Prostate gland (tissue), 2 donors: ENCODE measurements around the gene DCLK2.

ENCODE experiments used
- CTCF ChIP-seq, 4 experiments: fragments of 200-600 bp in 2 of 4; fragments of 450-650 bp in 2 of 4; sonication (generic) in 2 of 4; IDR thresholded peaks; 1 replicate in 3 of 4; 2 replicates in 1 of 4; pipeline ENCODE4 v1.5.1; 2016 to 2019; ENCODE audit warnings: antibody characterized with exemption in 4 of 4, mild to moderate bottlenecking in 2 of 4, moderate library complexity in 2 of 4
- POLR2A ChIP-seq: fragments of 450-650 bp; IDR thresholded peaks from one replicate; pipeline ENCODE4 v1.6.1; 2016; ENCODE audit warnings: antibody characterized with exemption, mild to moderate bottlenecking
- POLR2AphosphoS5 ChIP-seq: sonication (generic); formaldehyde crosslinking; IDR thresholded peaks from one replicate; pipeline ENCODE4 v1.6.1; 2017; ENCODE audit warnings: antibody characterized with exemption

GRCh38 chr4:150258569-150258968 is 180.3 kb downstream of the DCLK2 start:
- TF ChIP-seq CTCF (IDR thresholded peaks at IDR 0.05) (no peak), POLR2A (no peak), POLR2AphosphoS5 (no peak)
